ENCODE data around the gene CDCA3.
"Not testable (repeated sequence)": the region's sequence is repeated elsewhere in the genome, so short reads cannot be mapped to it uniquely, and the experiment has no call there.

CDCA3 gene

GRCh38 chr12:6872073-6873048 is 21.3 kb upstream of the CDCA3 start:
- DNase-seq: peak; percentile 65

GRCh38 chr12:6871052-6871957 is 20.2 kb upstream of the CDCA3 start:
- DNase-seq: no peak

- not testable (repeated sequence) for DNase-seq
These were observed 19.2 kb upstream of the CDCA3 start for GRCh38 chr12:6870304-6870703.

GRCh38 chr12:6869049-6870021 is 18.2 kb upstream of the CDCA3 start:
- no peak for DNase-seq

GRCh38 chr12:6868211-6869048 is 17.3 kb upstream of the CDCA3 start:
- no peak for DNase-seq

- DNase-seq: peak; percentile 69
These were observed 16.5 kb upstream of the CDCA3 start, which contains the start of gene TPI1 for GRCh38 chr12:6867413-6868210. Gene TPI1 (plus strand): TSS chr12:6867531. CDS start chr12:6867567, 36 bp downstream.

- DNase-seq: no peak
These were observed 15.9 kb upstream of the CDCA3 start for GRCh38 chr12:6866920-6867412.

- DNase-seq: no peak
These were observed 15.3 kb upstream of the CDCA3 start for GRCh38 chr12:6866163-6866919.

GRCh38 chr12:6865307-6865706 is 14.2 kb upstream of the CDCA3 start:
- not testable (repeated sequence) for DNase-seq

GRCh38 chr12:6863586-6864321 is 12.7 kb upstream of the CDCA3 start:
- no peak for DNase-seq

GRCh38 chr12:6863033-6863432 is 11.9 kb upstream of the CDCA3 start:
- DNase-seq: no peak

GRCh38 chr12:6861391-6861790 is 10.3 kb upstream of the CDCA3 start:
- no peak for DNase-seq

GRCh38 chr12:6860942-6861341 is 9.9 kb upstream of the CDCA3 start:
- DNase-seq: no peak

GRCh38 chr12:6860116-6860515 is 9.0 kb upstream of the CDCA3 start:
- DNase-seq: no peak

- DNase-seq: no peak
These were observed 7.7 kb upstream of the CDCA3 start for GRCh38 chr12:6858799-6859198.

- no peak for DNase-seq
These were observed 4.2 kb upstream of the CDCA3 start for GRCh38 chr12:6855322-6855721.

- no peak for DNase-seq
These were observed 3.0 kb upstream of the CDCA3 start for GRCh38 chr12:6854036-6854435.

GRCh38 chr12:6853626-6854025 is 2.5 kb upstream of the CDCA3 start:
- no peak for DNase-seq

All from activated gamma-delta T cell (primary cell).